ENCODE data around the gene ARHGAP36. TPM values are rescaled to one million over a fixed set of nuclear protein-coding genes. Genes with fewer than 3 reads are reported as not detected.

The ARHGAP36 gene
- total and polyA plus RNA-seq, 4 donors: not detected

- TF ChIP-seq CTCF (IDR thresholded peaks at IDR 0.05; ENCODE audit: control extremely low read depth, extremely low read depth): no peak
- DNase-seq (no peak), ATAC-seq (ENCODE audit: insufficient read depth, low FRiP score) (no peak)
- WGBS, 2 donors: 94 to 95% methylated on average over 27 of the region's 27 CpGs
- no peaks in the 10 kb centered on the region for H3K27me3 ChIP-seq (ENCODE audit: control insufficient read depth in 3 of 3, insufficient read depth in 3 of 3, low read length in 2 of 3)
- no peaks in the 10 kb centered on the region for H3K36me3 ChIP-seq (ENCODE audit: control insufficient read depth in 4 of 4, insufficient read depth in 4 of 4, low read length in 4 of 4)
- H3K4me3 ChIP-seq: no peak overlapping the region
- no peak overlapping the region for H3K27ac ChIP-seq (ENCODE audit: low read depth in 1 of 2, low read length in 1 of 2)
- H3K4me1 ChIP-seq (ENCODE audit: control insufficient read depth in 5 of 5, insufficient read depth in 5 of 5, low read length in 5 of 5): no peaks in the 10 kb centered on the region
- no peaks in the 10 kb centered on the region for H3K9me3 ChIP-seq (ENCODE audit: control insufficient read depth in 4 of 4, insufficient read depth in 3 of 4, low read length in 3 of 4)
- no peak overlapping the region for H3K9ac ChIP-seq (ENCODE audit: insufficient read depth in 1 of 2, low read length in 2 of 2)
Observed at GRCh38 chrX:131136776-131137175, 78.6 kb downstream of the ARHGAP36 start.

- Histone ChIP-seq H3K4me1 (ENCODE audit: control insufficient read depth in 5 of 5, insufficient read depth in 5 of 5, low read length in 5 of 5) (no peaks in the 10 kb centered on the region), H3K27ac (ENCODE audit: low read depth in 1 of 2, low read length in 1 of 2) (no peak overlapping the region), H3K27me3 (ENCODE audit: control insufficient read depth in 3 of 3, insufficient read depth in 3 of 3, low read length in 2 of 3) (no peaks in the 10 kb centered on the region), H3K36me3 (ENCODE audit: control insufficient read depth in 4 of 4, insufficient read depth in 4 of 4, low read length in 4 of 4) (no peaks in the 10 kb centered on the region), H3K4me3 (no peak overlapping the region), H3K9ac (ENCODE audit: insufficient read depth in 1 of 2, low read length in 2 of 2) (no peak overlapping the region), H3K9me3 (ENCODE audit: control insufficient read depth in 4 of 4, insufficient read depth in 3 of 4, low read length in 3 of 4) (no peaks in the 10 kb centered on the region)
- 85 to 87% methylated on average over 2 of the region's 2 CpGs for WGBS, 2 donors
- no peak for TF ChIP-seq CTCF (IDR thresholded peaks at IDR 0.05; ENCODE audit: control extremely low read depth, extremely low read depth)
- no peak for DNase-seq
- no peak for ATAC-seq (ENCODE audit: insufficient read depth, low FRiP score)
Observed at GRCh38 chrX:131139072-131139471, 80.9 kb downstream of the ARHGAP36 start.

Other genes with a start within 250 kb of the ARHGAP36 start
- 10 to 100 TPM; 15.1 to 15.8 TPM for gene ENOX2, start 155.1 kb upstream of the ARHGAP36 start, total RNA-seq
- gene ENOX2, start 155.1 kb upstream of the ARHGAP36 start, polyA plus RNA-seq: 1 to 10 TPM; 3.4 to 6.4 TPM
- gene IGSF1, start 231.0 kb downstream of the ARHGAP36 start, total RNA-seq: 1 to 10 TPM in 1 of 2 donors, under 1 TPM in 1; 0.06 to 6.0 TPM
- under 1 TPM; 0.05 to 0.06 TPM for gene IGSF1, start 231.0 kb downstream of the ARHGAP36 start, polyA plus RNA-seq